ENCODE measurements around the gene TBC1D22A.

DNA sequence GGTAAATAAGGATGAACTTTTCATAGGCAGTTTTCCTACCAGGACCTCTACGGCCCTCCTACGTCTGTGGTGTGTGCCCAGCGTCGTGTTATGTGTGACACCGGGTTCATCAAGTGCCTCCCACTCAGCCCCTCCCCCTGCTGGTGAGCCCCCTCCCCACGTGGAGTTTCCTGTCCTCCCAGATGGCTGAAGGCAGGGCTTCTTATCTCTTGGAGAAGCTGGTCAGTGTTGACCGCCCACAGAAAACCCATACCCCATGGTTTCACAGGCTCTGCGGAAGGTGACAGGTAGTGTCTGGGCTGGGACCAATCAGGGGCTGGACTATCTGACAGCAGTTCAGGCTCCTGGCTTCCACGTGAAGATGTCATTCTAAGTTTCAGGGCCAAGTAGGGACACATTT lies 393.5 kb downstream of the TBC1D22A start:
- TF ChIP-seq, protein P1, sequence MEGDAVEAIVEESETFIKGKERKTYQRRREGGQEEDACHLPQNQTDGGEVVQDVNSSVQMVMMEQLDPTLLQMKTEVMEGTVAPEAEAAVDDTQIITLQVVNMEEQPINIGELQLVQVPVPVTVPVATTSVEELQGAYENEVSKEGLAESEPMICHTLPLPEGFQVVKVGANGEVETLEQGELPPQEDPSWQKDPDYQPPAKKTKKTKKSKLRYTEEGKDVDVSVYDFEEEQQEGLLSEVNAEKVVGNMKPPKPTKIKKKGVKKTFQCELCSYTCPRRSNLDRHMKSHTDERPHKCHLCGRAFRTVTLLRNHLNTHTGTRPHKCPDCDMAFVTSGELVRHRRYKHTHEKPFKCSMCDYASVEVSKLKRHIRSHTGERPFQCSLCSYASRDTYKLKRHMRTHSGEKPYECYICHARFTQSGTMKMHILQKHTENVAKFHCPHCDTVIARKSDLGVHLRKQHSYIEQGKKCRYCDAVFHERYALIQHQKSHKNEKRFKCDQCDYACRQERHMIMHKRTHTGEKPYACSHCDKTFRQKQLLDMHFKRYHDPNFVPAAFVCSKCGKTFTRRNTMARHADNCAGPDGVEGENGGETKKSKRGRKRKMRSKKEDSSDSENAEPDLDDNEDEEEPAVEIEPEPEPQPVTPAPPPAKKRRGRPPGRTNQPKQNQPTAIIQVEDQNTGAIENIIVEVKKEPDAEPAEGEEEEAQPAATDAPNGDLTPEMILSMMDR (IDR thresholded peaks at IDR 0.05) = no peak
- TF ChIP-seq POLR2A (IDR thresholded peaks at IDR 0.05) = no peak

Measured in ovary (tissue), 3 donors.